HG03342 (cell line): ENCODE measurements around the gene NUP160.
A peak's percentile ranks its signal among the peaks of the same experiment; 100 is the strongest.
"Not testable (repeated sequence)": the region's sequence is repeated elsewhere in the genome, so short reads cannot be mapped to it uniquely, and the experiment has no call there.

Experiments used
- ATAC-seq: cut with Tn5 transposase; IDR thresholded peaks from one replicate; pipeline ENCODE4 v1.9.1; 2021; ENCODE audit warnings: mild to moderate bottlenecking, moderate library complexity; ENCODE audit not compliant: unreplicated experiment

The NUP160 gene

DNA sequence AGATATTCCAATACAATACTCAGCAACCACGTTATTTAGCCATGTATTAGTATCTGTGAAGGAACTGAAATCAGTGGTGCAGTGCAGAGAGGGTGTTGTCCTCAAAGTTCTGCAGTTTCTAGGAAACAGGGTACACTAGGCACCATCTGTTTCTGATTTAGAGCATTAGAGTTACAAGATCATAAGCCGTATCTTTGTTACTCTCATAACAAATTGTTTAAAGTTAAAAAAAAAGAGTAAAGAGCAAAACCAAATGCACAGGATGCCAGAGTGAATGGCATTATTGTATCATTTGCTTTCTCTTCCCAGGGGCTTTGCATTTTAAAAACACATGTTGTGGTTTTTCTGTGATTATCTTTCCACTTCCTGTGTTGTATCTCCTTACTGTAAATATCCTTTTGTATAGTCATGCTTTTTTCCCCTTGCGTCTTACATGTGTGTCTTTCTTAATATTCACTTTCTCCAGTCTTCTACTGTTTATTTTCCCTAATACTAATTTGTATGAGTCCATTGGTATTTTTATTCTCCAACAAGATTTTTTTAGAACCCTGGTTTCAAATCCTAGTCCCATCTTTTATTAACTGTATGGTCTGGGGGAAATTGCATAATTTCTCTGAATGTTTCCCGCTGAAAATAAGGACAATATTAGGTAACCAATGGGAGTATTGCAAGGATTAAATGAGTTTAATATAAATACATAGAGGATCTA, 15.2 kb upstream of the NUP160 start:
- ATAC-seq: peak; percentile 75

- no peak for ATAC-seq
Measured at GRCh38 chr11:47861728-47862127, 13.6 kb upstream of the NUP160 start.

GRCh38 chr11:47860536-47860935, 12.4 kb upstream of the NUP160 start:
- no peak for ATAC-seq

DNA sequence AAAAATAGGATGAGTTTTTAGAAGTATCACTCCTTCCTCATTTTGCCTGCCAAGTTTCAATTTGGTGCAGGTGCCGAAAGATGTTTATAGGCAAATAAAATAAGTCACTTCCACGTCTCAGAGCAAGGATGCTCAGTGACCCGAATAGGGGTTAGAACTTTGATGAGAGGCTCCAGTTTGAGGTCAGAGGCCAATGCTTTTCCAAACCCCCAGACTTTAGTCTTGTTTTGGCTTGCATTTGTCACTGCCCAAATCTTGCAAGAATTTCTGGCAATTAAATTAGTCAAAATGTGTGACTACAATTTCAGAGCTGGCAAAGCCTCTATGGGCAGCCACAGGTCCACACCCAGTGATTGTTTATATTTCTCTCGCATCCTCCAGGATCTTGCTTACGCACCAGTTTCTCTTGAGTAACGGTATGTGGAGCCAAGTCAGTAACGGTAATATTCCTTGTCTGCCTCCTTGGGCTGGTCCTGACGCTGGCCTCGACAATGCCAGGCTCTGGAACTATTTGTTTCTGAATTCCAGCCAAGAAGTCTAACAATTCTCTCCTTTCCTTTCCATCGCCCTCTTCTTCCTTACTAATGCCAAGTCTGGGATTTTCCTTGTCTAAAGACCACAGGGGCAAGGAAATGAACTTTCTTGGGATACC, 9.9 kb upstream of the NUP160 start:
- ATAC-seq: no peak

DNA sequence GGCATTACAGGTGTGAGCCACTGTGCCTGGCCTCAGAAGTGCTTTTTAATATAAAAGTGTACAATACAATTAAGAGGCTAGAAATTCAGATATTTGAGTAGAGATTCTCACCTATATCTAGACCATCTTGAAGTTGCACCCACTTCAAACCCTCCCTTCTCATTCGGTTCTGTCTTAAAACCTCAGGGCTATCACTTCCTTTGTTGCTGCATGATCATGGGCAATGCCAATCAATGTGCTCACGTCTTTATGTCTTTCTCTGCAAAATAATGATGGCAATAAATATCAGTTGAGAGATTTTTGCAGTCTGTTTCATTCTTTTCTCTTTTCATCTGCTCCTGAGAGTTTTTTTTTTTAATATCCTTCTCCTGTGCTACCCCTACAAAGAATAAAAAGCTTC, 9.3 kb upstream of the NUP160 start:
- no peak for ATAC-seq

DNA sequence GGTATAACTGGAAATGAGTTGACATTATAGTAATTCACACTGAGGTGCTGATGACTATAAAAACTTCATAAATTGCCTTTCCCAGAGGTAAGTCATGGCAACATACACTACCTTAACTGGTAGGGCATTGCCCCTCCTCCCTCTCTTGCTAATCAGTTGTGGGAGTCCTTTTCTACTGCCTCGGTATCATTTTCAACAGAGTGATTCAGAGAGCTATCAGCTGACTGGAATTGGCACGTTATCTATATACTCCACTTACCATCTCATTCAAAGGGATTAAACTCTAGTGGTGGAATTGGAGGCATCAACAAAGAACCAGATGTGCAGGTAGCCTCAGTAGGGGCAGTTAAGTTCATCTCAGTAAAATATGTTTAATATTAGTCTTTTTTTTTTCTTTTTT, 8.0 kb upstream of the NUP160 start:
- ATAC-seq: no peak

- peak; percentile 45 for ATAC-seq
Measured at GRCh38 chr11:47854667-47855066, 6.5 kb upstream of the NUP160 start.

DNA sequence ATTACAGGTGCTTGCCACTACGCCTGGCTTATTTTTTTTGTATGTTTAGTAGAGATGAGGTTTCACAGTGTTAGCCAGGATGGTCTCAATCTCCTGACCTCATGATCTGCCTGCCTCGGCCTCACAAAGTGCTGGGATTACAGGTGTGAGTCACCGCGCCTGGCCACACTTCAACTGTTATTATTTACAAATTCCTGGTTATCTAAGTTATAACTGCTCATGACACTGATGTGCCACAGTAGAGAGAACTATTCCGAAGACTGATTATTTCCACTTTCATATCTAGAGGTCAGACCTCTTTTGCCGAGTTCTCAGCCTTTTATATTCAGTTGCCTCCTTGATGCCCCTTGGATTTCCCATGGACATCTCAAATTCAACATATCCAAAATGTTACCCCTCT, 3.9 kb upstream of the NUP160 start:
- ATAC-seq: no peak

GRCh38 chr11:47850337-47850736, 2.2 kb upstream of the NUP160 start:
- ATAC-seq: peak; percentile 29

DNA sequence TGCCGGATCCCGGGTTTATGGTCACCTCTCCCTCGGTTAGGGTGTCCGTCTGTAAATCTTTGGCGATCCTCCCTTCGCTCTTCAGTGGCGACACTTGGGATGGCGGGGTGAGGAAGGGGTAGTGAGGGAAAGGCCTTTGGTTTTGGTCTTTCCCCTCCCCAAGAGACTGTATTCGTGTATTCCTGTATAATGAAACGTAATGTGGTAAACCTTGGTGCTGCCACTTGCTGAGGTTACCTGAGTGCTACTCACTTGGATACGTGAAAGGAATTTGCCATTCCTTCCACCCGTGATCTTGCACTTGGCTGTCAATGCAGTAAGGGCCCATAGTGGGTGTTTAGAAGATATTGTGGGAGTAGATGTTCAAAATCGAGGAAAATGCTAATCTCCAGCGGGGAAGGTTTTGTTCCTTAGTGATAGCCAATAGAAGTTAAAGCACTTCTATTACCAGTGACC, 578 bp upstream of the NUP160 start:
- ATAC-seq: peak; percentile 5

- ATAC-seq: no peak
Measured at GRCh38 chr11:47847537-47847891, 636 bp downstream of the NUP160 start.

GRCh38 chr11:47846998-47847397, 1.2 kb downstream of the NUP160 start:
- no peak for ATAC-seq

DNA sequence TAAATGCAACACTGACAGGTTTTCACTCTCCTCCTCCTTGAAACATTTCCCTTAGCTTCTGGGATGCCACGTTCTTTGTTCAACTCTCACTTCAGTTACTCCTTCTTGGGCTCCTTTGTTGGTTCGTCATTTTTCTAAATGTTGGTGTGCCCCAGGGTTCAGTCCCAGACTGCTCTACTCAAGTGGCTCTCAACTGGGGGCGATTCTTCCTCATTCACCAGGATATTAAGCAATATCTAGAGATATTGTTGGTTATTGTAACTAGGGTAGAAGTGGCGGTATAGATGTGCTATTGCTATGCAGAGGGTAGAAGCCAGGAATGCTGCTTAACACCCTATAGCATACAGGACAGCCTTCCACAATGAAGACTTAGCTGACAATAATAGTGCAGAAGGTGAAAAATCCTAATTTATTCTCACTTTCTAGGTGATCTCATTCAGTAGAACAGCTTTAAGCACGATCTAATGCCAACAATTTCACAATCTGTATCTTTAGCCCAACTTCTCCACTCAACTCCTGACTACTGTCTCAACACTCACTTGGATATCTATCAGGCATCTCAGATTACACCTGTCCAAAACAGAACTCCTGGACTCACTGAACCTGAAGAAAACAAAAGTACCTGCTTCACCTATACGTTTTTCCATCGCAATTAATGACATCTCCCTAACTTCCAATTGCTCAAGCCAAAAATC, 4.6 kb downstream of the NUP160 start:
- no peak for ATAC-seq

DNA sequence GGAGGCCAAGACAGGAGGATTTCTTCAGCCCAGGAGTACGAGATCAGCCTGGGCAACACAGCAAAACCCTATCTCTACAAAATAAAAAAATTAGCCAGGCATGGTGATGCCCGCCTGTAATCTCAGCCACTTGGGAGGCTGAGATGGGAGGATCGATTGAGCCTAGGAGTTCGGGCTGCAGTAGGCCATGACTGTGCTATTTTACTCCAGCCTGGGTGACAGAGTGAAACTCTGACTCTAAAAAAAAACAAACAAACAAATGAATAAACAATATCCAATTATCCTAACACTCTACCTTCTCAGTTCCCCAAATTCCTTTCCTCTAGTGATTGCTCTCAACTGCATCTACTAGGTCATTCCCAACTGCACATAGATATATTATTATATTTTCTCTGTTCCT, 5.4 kb downstream of the NUP160 start:
- no peak for ATAC-seq

GRCh38 chr11:47837929-47838328, 10.2 kb downstream of the NUP160 start:
- no peak for ATAC-seq

DNA sequence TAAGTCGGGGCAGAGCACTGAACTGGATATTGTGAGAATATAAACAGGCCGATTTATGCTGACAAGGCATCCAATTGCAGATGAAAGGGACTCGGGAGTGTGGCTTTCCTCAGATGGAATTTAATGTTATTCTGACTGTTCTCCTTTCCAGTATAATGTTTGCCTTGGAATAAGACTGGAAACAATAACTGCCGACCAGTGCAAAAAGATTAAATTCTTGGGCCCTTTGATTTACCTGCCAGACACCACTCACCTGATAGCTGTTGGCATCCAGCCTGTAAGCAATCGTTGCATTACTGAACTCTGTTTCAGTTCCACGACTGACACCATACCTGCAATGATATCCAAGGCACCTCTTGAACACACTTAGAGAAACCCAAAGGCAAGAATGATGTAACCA, 10.9 kb downstream of the NUP160 start:
- ATAC-seq: no peak

DNA sequence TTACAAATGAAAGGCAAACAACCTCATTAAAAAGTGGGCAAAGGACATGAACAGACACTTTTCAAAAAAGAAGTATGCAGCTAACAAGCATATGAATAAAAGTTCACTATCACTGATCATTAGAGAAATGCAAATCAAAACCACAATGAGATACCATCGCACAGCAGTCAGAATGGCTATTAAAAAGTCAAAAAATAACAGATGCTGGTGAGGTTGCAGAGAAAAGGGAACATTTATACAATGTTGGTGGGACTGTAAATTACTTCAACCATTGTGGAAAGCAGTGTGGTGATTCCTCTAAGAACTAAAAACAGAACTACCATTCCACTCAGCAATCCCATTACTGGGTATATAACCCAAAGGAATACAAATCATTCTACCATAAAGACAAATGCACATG, 18.1 kb downstream of the NUP160 start:
- ATAC-seq: not testable (repeated sequence)

GRCh38 chr11:47828284-47828683, 19.9 kb downstream of the NUP160 start:
- ATAC-seq: no peak

- ATAC-seq: not testable (repeated sequence)
Measured at GRCh38 chr11:47822664-47823063, 25.5 kb downstream of the NUP160 start.

GRCh38 chr11:47819743-47820142, 28.4 kb downstream of the NUP160 start:
- no peak for ATAC-seq

- ATAC-seq: no peak
Measured at GRCh38 chr11:47800759-47801158, 47.4 kb downstream of the NUP160 start.

- no peak for ATAC-seq
Measured at GRCh38 chr11:47797633-47798032, 50.5 kb downstream of the NUP160 start.
